22Rv1 (cell line): ENCODE measurements around the gene ZNF135.

Source experiments
- CTCF ChIP-seq: fragments of 450-650 bp; IDR thresholded peaks from 2 replicates; pipeline ENCODE4 v1.5.1; 2017; ENCODE audit warnings: mild to moderate bottlenecking
- ZFX ChIP-seq: fragments of 450-650 bp; IDR thresholded peaks from 2 replicates; pipeline ENCODE4 v1.6.1; 2017; ENCODE audit warnings: antibody characterized with exemption, borderline replicate concordance

DNA sequence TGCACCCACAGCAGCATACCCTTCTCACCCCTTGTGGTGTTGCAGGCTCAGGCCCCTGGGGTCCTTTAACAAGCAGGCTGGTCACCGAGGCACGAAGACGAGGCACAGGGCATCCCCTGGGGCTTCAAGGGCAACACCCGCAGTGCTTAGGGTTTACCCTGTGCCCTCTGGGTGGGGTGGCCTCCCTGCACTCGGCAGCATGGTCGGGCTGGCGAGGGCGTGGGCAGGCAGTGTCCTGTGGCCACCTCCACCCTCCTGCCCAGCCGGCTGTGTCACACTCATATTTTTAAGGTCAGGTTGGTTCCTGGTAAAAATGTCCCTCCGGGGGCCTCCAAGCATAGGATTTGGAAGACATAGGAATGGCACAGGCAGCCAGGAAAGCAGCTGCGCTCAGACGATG lies 11.4 kb upstream of the ZNF135 start:
- TF ChIP-seq CTCF = no peak
- no peak for TF ChIP-seq ZFX
